Endothelial cell of umbilical vein (primary cell): Measurements from ENCODE around the gene TMEM154. TPM values are rescaled to one million over a fixed set of nuclear protein-coding genes. Genes with fewer than 3 reads are reported as not detected.

Source experiments
- BruUV-seq: library from RNA; stranded (reverse); fragments of 400-500 nt; replicated peaks from 2 replicates; lab custom pipeline; 2021; lab: Mats Ljungman, UMichigan
- CTCF ChIA-PET: fragments of 300-600, 350-600 bp; sonication (Branson Sonifier 250); formaldehyde crosslinking; loops from one replicate; lab custom pipeline; 2021; ENCODE audit warnings: antibody characterized with exemption, inconsistent platforms; lab: Charles Lee
- POLR2A ChIA-PET: fragments of 300-600, 350-600 bp; sonication (Branson Sonifier 250); formaldehyde crosslinking; loops from one replicate; lab custom pipeline; 2021; ENCODE audit warnings: antibody characterized with exemption, inconsistent platforms; lab: Charles Lee
- DNase-seq: peaks from one replicate; pipeline ENCODE4 v3.0.0-alpha.2; 2011; ENCODE audit warnings: low read depth, low spot score
- FAIRE-seq: peaks from 2 replicates; lab custom pipeline; 2011; peaks lifted over from hg19 to GRCh38; lab: Jason Lieb, UNC
- H2AFZ ChIP-seq: 2 replicates; pipeline ENCODE4 v1.6.0; 2012; ENCODE audit warnings: low read depth, low read length, control low read depth, inconsistent platforms
- H3K27ac ChIP-seq: 2 replicates; pipeline ENCODE4 v1.5.1; 2011; ENCODE audit warnings: low read depth, mild to moderate bottlenecking, control low read depth, low read length, moderate library complexity; ENCODE audit not compliant: insufficient read depth
- H3K27me3 ChIP-seq, 2 experiments: 2 replicates each; pipeline versions ENCODE4 v1.6.0 to v1.6.1; 2011; ENCODE audit warnings: low read length in 2 of 2, mixed read lengths in 1 of 2; ENCODE audit not compliant: control insufficient read depth in 2 of 2, insufficient read depth in 2 of 2
- H3K36me3 ChIP-seq, 2 experiments: 2 replicates in 1 of 2; 3 replicates in 1 of 2; pipeline ENCODE4 v1.5.1; 2011; ENCODE audit warnings: low read length in 2 of 2, mild to moderate bottlenecking in 1 of 2, moderate library complexity in 1 of 2; ENCODE audit not compliant: control insufficient read depth in 2 of 2, insufficient read depth in 2 of 2; ENCODE audit errors: extremely low read depth in 1 of 2
- H3K4me1 ChIP-seq: 3 replicates; pipeline ENCODE4 v1.5.1; 2011; ENCODE audit warnings: mild to moderate bottlenecking, low read length; ENCODE audit not compliant: control insufficient read depth, insufficient read depth; ENCODE audit errors: extremely low read depth
- H3K4me2 ChIP-seq: 2 replicates; pipeline ENCODE4 v1.6.1; 2011; ENCODE audit warnings: low read length, control low read depth, mixed read lengths; ENCODE audit not compliant: insufficient read depth
- H3K4me3 ChIP-seq, 3 experiments: fragments of 200-600 bp in 1 of 3; sonication (generic), shearing (Covaris generic) in 1 of 3; replicated peaks in 1 of 3; 2 replicates each; pipeline ENCODE4 v1.5.1; 2011 to 2016; ENCODE audit warnings: control low read depth in 3 of 3, low read length in 3 of 3, mild to moderate bottlenecking in 2 of 3, inconsistent platforms in 1 of 3, low read depth in 1 of 3, moderate library complexity in 1 of 3; ENCODE audit not compliant: insufficient read depth in 1 of 3
- H3K79me2 ChIP-seq: 2 replicates; pipeline ENCODE4 v1.6.0; 2012; ENCODE audit warnings: low read length, inconsistent platforms; ENCODE audit not compliant: control insufficient read depth, insufficient read depth
- H3K9ac ChIP-seq: replicated peaks from 2 replicates; pipeline ENCODE3; 2011; ENCODE audit warnings: low read length, control low read depth; ENCODE audit not compliant: insufficient read depth; ENCODE audit errors: extremely low read depth
- H3K9me1 ChIP-seq: replicated peaks from 3 replicates; pipeline ENCODE4 v1.6.0; 2011; ENCODE audit warnings: mild to moderate bottlenecking, low read length; ENCODE audit not compliant: control insufficient read depth, insufficient read depth; ENCODE audit errors: extremely low read depth
- H3K9me3 ChIP-seq: replicated peaks from 2 replicates; pipeline ENCODE4 v1.5.1; 2012; ENCODE audit warnings: low read length, inconsistent platforms; ENCODE audit not compliant: control insufficient read depth, insufficient read depth
- H4K20me1 ChIP-seq: replicated peaks from 2 replicates; pipeline ENCODE3; 2011; ENCODE audit warnings: mild to moderate bottlenecking, low read length; ENCODE audit not compliant: control insufficient read depth, insufficient read depth; ENCODE audit errors: extremely low read depth
- EZH2 ChIP-seq: IDR thresholded peaks from 2 replicates; pipeline ENCODE4 v1.6.1; 2012; ENCODE audit warnings: borderline replicate concordance, low read depth, mild to moderate bottlenecking, moderate library complexity, low read length, inconsistent platforms; ENCODE audit not compliant: severe bottlenecking
- FOS ChIP-seq: IDR thresholded peaks from 2 replicates; pipeline ENCODE4 v1.6.1; 2011; ENCODE audit warnings: mild to moderate bottlenecking, low read length, moderate library complexity, borderline replicate concordance; ENCODE audit not compliant: insufficient read depth
- GATA2 ChIP-seq: IDR thresholded peaks from 2 replicates; pipeline ENCODE4 v1.7.0; 2011; ENCODE audit warnings: low read depth, mild to moderate bottlenecking, moderate library complexity, mixed read lengths, low read length; ENCODE audit not compliant: insufficient read length, insufficient read depth
- JUN ChIP-seq: IDR thresholded peaks from 2 replicates; pipeline ENCODE4 v1.6.1; 2011; ENCODE audit warnings: borderline replicate concordance, low read depth; ENCODE audit not compliant: insufficient read length, insufficient read depth
- MYC ChIP-seq: IDR thresholded peaks from one replicate; pipeline ENCODE4 v1.6.1; 2011; ENCODE audit warnings: mild to moderate bottlenecking, low read depth, low read length
- POLR2A ChIP-seq: IDR thresholded peaks from 2 replicates; pipeline ENCODE4 v1.6.1; 2012; ENCODE audit warnings: low read depth, mild to moderate bottlenecking, control low read depth, low read length
- POLR2AphosphoS5 ChIP-seq: IDR thresholded peaks from 2 replicates; pipeline ENCODE4 v1.6.1; 2012; ENCODE audit warnings: low read depth, mild to moderate bottlenecking, control low read depth, low read length, moderate library complexity; ENCODE audit not compliant: insufficient read depth
- dilution Hi-C: fragments of 300-500 bp; cut with MboI; formaldehyde crosslinking; loops from one replicate; pipeline ENCODE4 v1.15.0; 2019; ENCODE audit warnings: low sequenced_read_pairs; ENCODE audit not compliant: extremely low pct_ligation_motif_present
- intact Hi-C: fragments of 100-400 bp; cut with micrococcal nuclease; formaldehyde crosslinking; loops from one replicate; pipeline ENCODE4 v1.10.0; 2022
- polyA plus RNA-seq, 4 experiments: library from polyadenylated mRNA; depleted of rRNA in 3 of 4; stranded (reverse) in 3 of 4; unstranded in 1 of 4; fragments of >200 nt; gene quantifications; 2 replicates each; pipeline versions ENCODE4 v1.2.1 to v1.2.3, GENCODE V29; 2011 to 2012; ENCODE audit warnings: missing spikeins in 1 of 4
- total RNA-seq: library from RNA; stranded (reverse); gene quantifications from 2 replicates; pipeline ENCODE4 v1.2.3, GENCODE V29; 2021
- TF ChIP-seq, protein P1 (sequence below), 2 donors: IDR thresholded peaks; 1 replicate in 1 of 2; 2 replicates in 1 of 2; pipeline ENCODE4 v1.5.1; 2011; ENCODE audit warnings: low read length in 2 of 2, mild to moderate bottlenecking in 2 of 2, moderate library complexity in 2 of 2, control low read depth in 1 of 2, inconsistent platforms in 1 of 2, low read depth in 1 of 2; ENCODE audit not compliant: insufficient read depth in 1 of 2; ENCODE audit errors: extremely low read depth in 1 of 2
- TF ChIP-seq, protein P2 (sequence below): IDR thresholded peaks from 2 replicates; pipeline ENCODE4 v1.6.1; 2011; ENCODE audit not compliant: insufficient read depth, insufficient read length

The TMEM154 gene
- total and polyA plus RNA-seq, 2 donors (not counting 3 experiments of a cell fraction or from before 2014, with no cell fraction given) = 5.4 to 50.0 TPM

DNA sequence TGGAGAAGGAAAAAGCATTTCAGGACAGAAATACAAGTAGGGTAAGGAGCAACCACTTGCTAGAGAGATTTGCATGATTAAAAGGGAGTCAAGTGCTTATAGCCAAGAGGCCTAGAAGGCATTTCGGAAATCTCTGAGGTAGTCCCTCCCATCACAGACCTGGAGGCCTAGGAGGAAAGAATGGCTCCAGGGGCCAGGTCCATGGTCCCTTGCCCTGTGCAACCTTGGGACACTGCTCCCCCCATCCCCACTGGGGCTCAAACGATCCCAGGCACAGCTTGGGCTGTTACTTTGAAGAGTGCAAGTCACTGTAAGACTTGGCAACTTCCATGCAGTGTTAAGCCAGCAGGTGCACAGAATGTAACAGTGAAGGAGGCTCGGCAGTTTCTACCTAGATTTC, 92.7 kb downstream of the TMEM154 start:
- Histone ChIP-seq H3K27me3 (peaks cover 9 to 15% of the 10 kb centered on the region in 2 experiments), H3K4me2 (no peak overlapping the region), H2AFZ (no peak overlapping the region), H3K79me2 (no peaks in the 10 kb centered on the region), H4K20me1 (no peaks in the 10 kb centered on the region), H3K4me3 (no peak overlapping the region), H3K27ac (no peak overlapping the region), H3K9ac (no peak overlapping the region), H3K36me3 (no peaks in the 10 kb centered on the region), H3K9me3 (no peaks in the 10 kb centered on the region), H3K4me1 (no peaks in the 10 kb centered on the region), H3K9me1 (no peaks in the 10 kb centered on the region)
- no TSS peak for BruUV-seq
- ChIA-PET POLR2A (no interaction called here), CTCF (no interaction called here)
- no peak for FAIRE-seq
- dilution Hi-C loops (no loop called here), intact Hi-C loops (no loop called here)
- no peak for TF ChIP-seq GATA2
- DNase-seq = no peak

GRCh38 chr4:152586668-152587067, 93.1 kb downstream of the TMEM154 start:
- Histone ChIP-seq H4K20me1 (no peaks in the 10 kb centered on the region), H3K4me2 (no peak overlapping the region), H3K9me1 (no peaks in the 10 kb centered on the region), H2AFZ (no peak overlapping the region), H3K36me3 (no peaks in the 10 kb centered on the region), H3K9ac (no peak overlapping the region), H3K4me1 (no peaks in the 10 kb centered on the region), H3K4me3 (no peak overlapping the region), H3K9me3 (no peaks in the 10 kb centered on the region), H3K27ac (no peak overlapping the region), H3K79me2 (no peaks in the 10 kb centered on the region), H3K27me3 (peaks cover 9 to 15% of the 10 kb centered on the region in 2 experiments)
- CTCF ChIA-PET = no interaction called here
- TF ChIP-seq, protein P1, sequence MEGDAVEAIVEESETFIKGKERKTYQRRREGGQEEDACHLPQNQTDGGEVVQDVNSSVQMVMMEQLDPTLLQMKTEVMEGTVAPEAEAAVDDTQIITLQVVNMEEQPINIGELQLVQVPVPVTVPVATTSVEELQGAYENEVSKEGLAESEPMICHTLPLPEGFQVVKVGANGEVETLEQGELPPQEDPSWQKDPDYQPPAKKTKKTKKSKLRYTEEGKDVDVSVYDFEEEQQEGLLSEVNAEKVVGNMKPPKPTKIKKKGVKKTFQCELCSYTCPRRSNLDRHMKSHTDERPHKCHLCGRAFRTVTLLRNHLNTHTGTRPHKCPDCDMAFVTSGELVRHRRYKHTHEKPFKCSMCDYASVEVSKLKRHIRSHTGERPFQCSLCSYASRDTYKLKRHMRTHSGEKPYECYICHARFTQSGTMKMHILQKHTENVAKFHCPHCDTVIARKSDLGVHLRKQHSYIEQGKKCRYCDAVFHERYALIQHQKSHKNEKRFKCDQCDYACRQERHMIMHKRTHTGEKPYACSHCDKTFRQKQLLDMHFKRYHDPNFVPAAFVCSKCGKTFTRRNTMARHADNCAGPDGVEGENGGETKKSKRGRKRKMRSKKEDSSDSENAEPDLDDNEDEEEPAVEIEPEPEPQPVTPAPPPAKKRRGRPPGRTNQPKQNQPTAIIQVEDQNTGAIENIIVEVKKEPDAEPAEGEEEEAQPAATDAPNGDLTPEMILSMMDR (IDR thresholded peaks at IDR 0.05; ENCODE audit: extremely low read depth in 1 of 2, insufficient read depth in 1 of 2, low read depth in 1 of 2, low read length in 2 of 2) = no peak
- TF ChIP-seq JUN (no peak), MYC (no peak), EZH2 (no peak), POLR2AphosphoS5 (no peak), FOS (no peak), POLR2A (no peak), GATA2 (no peak)
- TF ChIP-seq, protein P2, sequence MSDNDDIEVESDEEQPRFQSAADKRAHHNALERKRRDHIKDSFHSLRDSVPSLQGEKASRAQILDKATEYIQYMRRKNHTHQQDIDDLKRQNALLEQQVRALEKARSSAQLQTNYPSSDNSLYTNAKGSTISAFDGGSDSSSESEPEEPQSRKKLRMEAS = no peak
- POLR2A ChIA-PET = no interaction called here
- dilution Hi-C loops = no loop called here
- FAIRE-seq (no peak), DNase-seq (no peak)
- no TSS peak for BruUV-seq
- intact Hi-C loops = no loop called here
